ENCODE measurements around the gene TXNDC2. TPM values are rescaled to one million over a fixed set of nuclear protein-coding genes. Genes with fewer than 3 reads are reported as not detected.

The TXNDC2 gene
- total and polyA plus RNA-seq, 2 of the 4 experiments (the other 2 are of a cell fraction), result 0.18 TPM; not detected in 1

DNA sequence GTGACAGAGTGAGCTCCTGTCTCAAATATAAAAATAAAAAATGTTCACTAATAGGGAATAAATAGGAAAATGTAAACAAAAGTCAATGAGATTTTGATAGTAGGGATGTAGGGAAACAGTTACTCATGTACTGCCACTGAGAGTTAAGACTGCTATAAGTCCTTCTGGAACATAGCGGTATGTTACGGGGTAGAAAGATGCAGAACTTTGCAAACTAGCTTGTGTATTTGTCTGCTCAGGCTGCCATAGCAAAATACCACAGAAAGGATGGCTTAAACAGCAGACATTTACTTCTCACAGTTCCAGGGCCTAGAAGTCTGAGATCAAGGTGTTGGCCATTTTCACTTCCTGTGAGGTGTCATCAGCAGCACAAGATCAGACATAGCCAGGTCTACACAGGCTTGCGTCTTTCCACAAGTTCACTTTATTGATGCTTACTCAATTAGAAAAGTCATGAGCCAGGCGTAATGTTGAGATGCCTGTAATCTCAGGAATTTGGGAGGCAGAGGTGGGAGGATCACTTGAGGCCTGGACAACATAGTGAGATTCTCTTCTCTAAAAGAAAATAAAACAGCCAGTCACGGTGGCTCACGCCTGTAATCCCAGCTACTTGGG, 8.8 kb downstream of the TXNDC2 start:
- BruUV-seq (replicated peaks), result no TSS peak
- intact Hi-C loops (cut with micrococcal nuclease) (no loop called here), in situ Hi-C loops (cut with MboI; ENCODE audit: low sequenced_read_pairs) (no loop called here), dilution Hi-C loops (cut with HindIII; ENCODE audit: low sequenced_read_pairs, unreplicated experiment) (no loop called here)
- 100% methylated on average over 1 of the region's 6 CpGs; no CpG with 5 or more reads in 1 of the 2 experiments for WGBS, 2 experiments (ENCODE audit: extremely low coverage in 2 of 2, insufficient read length in 1 of 2)
- H3K4me2 ChIP-seq (ENCODE audit: low read depth, low read length), result no peak overlapping the region
- no peak overlapping the region for H2BK120ac ChIP-seq (ENCODE audit: low read depth, low read length)
- no peak for ATAC-seq (ENCODE audit: low read depth)
- no peak overlapping the region for H2BK15ac ChIP-seq (ENCODE audit: low read depth, low read length)
- H2AK5ac ChIP-seq (ENCODE audit: low read depth, low read length), result no peak overlapping the region
- H2BK5ac ChIP-seq (ENCODE audit: low read depth, low read length, poor library complexity, severe bottlenecking), result no peak overlapping the region
- H4K8ac ChIP-seq (ENCODE audit: low read depth in 2 of 2, low read length in 2 of 2), result no peak overlapping the region
- no peak overlapping the region for H3K4me3 ChIP-seq (ENCODE audit: insufficient read depth, low read depth, low read length)
- H3K36me3 ChIP-seq (ENCODE audit: control insufficient read depth, insufficient read depth, low read length), result no peaks in the 10 kb centered on the region
- no peak overlapping the region for H4K5ac ChIP-seq (ENCODE audit: low read depth, low read length)
- no peak for TF ChIP-seq RAD21 (IDR thresholded peaks at IDR 0.05; ENCODE audit: low read length)
- TF ChIP-seq MAFK (IDR thresholded peaks at IDR 0.05; ENCODE audit: low read depth, low read length), result no peak
- TF ChIP-seq MXI1 (IDR thresholded peaks at IDR 0.05; ENCODE audit: borderline replicate concordance, low read depth, low read length), result no peak
- TF ChIP-seq, protein P1, sequence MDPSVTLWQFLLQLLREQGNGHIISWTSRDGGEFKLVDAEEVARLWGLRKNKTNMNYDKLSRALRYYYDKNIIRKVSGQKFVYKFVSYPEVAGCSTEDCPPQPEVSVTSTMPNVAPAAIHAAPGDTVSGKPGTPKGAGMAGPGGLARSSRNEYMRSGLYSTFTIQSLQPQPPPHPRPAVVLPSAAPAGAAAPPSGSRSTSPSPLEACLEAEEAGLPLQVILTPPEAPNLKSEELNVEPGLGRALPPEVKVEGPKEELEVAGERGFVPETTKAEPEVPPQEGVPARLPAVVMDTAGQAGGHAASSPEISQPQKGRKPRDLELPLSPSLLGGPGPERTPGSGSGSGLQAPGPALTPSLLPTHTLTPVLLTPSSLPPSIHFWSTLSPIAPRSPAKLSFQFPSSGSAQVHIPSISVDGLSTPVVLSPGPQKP (IDR thresholded peaks at IDR 0.05; ENCODE audit: borderline replicate concordance, low read depth, low read length), result no peak
- no peak for TF ChIP-seq MAZ (IDR thresholded peaks at IDR 0.05; ENCODE audit: borderline replicate concordance, low read depth, low read length)
- no peak for TF ChIP-seq RFX5 (IDR thresholded peaks at IDR 0.05; ENCODE audit: low read depth, low read length)
- no peak for TF ChIP-seq FOS (IDR thresholded peaks at IDR 0.05; ENCODE audit: low read depth, low read length)
- TF ChIP-seq RCOR1 (IDR thresholded peaks at IDR 0.05; ENCODE audit: insufficient replicate concordance, low read length), result no peak
- no peak overlapping the region for H2AFZ ChIP-seq (replicated peaks; ENCODE audit: low read length, poor library complexity)
- POLR2A ChIA-PET (ENCODE audit: unreplicated experiment), result no interaction called here
- H4K91ac ChIP-seq (ENCODE audit: insufficient read depth, low read depth, low read length), result no peak overlapping the region
- H3K56ac ChIP-seq (ENCODE audit: extremely low read depth, insufficient read depth, low read length), result no peak overlapping the region
- no peak overlapping the region for H3K4ac ChIP-seq (ENCODE audit: low read depth, low read length)
- no peak overlapping the region for H3K18ac ChIP-seq (ENCODE audit: low read depth, low read length)
- H3K14ac ChIP-seq (replicated peaks; ENCODE audit: low read depth, low read length), result no peak overlapping the region
- H3K79me1 ChIP-seq (ENCODE audit: low read depth in 1 of 2, low read length in 2 of 2), result no peaks in the 10 kb centered on the region
- H4K20me1 ChIP-seq (ENCODE audit: insufficient read depth, low read length), result no peaks in the 10 kb centered on the region
- H2AK9ac ChIP-seq (replicated peaks; ENCODE audit: low read depth, low read length, poor library complexity), result no peak overlapping the region
- H3K27ac ChIP-seq (ENCODE audit: insufficient read depth, low read length), result no peak overlapping the region
- no peaks in the 10 kb centered on the region for H3K4me1 ChIP-seq (ENCODE audit: control insufficient read depth, insufficient read depth, low read length)
- no peak overlapping the region for H3K23ac ChIP-seq (ENCODE audit: low read depth, low read length)
- DNase-seq, result no peak
- no peaks in the 10 kb centered on the region for H3K27me3 ChIP-seq (ENCODE audit: control insufficient read depth, insufficient read depth, low read length)
- H3K9ac ChIP-seq (ENCODE audit: low read depth, low read length), result no peak overlapping the region
- CTCF ChIA-PET, result no interaction called here
- no peaks in the 10 kb centered on the region; the same call in none of the 2 replicates for H3K9me1 ChIP-seq (ENCODE audit: insufficient read depth, low read length)
- H2BK20ac ChIP-seq (ENCODE audit: low read depth, low read length), result no peak overlapping the region
- H3K9me3 ChIP-seq (ENCODE audit: control insufficient read depth, insufficient read depth, low read length), result no peaks in the 10 kb centered on the region
